GM12892 (cell line): ENCODE results near the gene NRXN3.

Experiments
- POLR2A ChIP-seq: IDR thresholded peaks from 2 replicates; pipeline ENCODE4 v1.6.1; 2011; ENCODE audit warnings: low read depth, low read length, control low read depth
- POLR2AphosphoS5 ChIP-seq: IDR thresholded peaks from 2 replicates; pipeline ENCODE4 v1.6.1; 2011; ENCODE audit warnings: low read depth, low read length, control low read depth
- TAF1 ChIP-seq: IDR thresholded peaks from 2 replicates; pipeline ENCODE4 v1.6.1; 2011; ENCODE audit warnings: low read depth, mild to moderate bottlenecking, control low read depth, low read length, borderline replicate concordance

GRCh38 chr14:78737116-78737515 is 566.9 kb downstream of the NRXN3 start:
- TF ChIP-seq POLR2A: no peak
- TF ChIP-seq TAF1: no peak
- no peak for TF ChIP-seq POLR2AphosphoS5
